ENCODE results near the gene MCOLN2. TPM values are rescaled to one million over a fixed set of nuclear protein-coding genes. Genes with fewer than 3 reads are reported as not detected.

The MCOLN2 gene
- total RNA-seq, 2 donors from 2014 or later = not detected

GRCh38 chr1:84968101-84968500, 28.8 kb downstream of the MCOLN2 start:
- no peak for ATAC-seq
- intact Hi-C loops (cut with DNase I) = no loop called here
- 75 to 81% methylated on average over 1 of the region's 1 CpG for WGBS, 2 donors
- Histone ChIP-seq H3K27ac (no peak overlapping the region), H3K4me1 (no peaks in the 10 kb centered on the region), H3K4me3 (no peak overlapping the region), H3K36me3 (replicated peaks in 1 of 2; ENCODE audit: insufficient read depth in 1 of 2, low read depth in 2 of 2) (no peaks in the 10 kb centered on the region), H3K27me3 (no peaks in the 10 kb centered on the region), H3K9me3 (no peaks in the 10 kb centered on the region)
- TF ChIP-seq, protein P1, sequence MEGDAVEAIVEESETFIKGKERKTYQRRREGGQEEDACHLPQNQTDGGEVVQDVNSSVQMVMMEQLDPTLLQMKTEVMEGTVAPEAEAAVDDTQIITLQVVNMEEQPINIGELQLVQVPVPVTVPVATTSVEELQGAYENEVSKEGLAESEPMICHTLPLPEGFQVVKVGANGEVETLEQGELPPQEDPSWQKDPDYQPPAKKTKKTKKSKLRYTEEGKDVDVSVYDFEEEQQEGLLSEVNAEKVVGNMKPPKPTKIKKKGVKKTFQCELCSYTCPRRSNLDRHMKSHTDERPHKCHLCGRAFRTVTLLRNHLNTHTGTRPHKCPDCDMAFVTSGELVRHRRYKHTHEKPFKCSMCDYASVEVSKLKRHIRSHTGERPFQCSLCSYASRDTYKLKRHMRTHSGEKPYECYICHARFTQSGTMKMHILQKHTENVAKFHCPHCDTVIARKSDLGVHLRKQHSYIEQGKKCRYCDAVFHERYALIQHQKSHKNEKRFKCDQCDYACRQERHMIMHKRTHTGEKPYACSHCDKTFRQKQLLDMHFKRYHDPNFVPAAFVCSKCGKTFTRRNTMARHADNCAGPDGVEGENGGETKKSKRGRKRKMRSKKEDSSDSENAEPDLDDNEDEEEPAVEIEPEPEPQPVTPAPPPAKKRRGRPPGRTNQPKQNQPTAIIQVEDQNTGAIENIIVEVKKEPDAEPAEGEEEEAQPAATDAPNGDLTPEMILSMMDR (IDR thresholded peaks at IDR 0.05) = no peak
- no peak for TF ChIP-seq POLR2A (IDR thresholded peaks at IDR 0.05)
- DNase-seq = no peak

DNA sequence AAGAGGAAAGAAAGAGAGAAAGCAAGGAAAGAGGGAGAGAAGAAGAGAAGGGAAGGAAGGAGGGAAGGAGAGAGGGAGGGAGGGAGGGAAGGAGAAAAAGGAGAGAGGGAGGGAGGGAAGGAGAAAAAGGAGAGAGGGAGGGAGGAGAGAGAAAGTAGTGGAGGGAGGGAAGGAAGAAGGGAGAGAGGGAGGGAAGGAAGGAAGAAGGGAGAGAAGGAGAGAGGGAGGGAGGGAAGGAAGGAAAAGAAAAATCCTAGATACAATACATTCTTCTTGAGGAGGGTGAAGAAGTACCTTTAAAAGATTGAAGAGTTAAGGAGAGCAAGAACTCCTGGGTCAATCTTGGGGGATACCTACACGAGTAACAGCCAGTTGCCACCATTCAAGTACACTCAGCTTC, 29.2 kb downstream of the MCOLN2 start:
- ATAC-seq = no peak

DNA sequence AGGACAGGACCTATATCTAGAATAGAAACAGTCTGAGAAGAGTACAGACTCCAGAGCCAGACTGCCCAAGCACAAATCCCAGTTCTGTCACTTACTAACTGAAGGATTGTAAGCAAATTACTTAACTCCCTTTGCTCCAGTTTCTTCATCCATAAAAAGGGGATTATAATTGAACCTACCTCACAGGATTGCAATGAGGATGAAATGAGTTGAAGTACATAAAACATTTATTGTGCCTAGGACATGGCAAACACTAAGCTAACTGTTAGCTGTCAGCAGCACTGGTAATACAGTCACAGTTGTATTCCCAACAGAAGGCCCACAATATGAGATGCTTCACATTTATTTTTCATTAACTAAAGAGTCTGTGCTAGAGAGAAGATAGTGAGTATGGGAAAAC, 33.9 kb downstream of the MCOLN2 start:
- DNase-seq (no peak), ATAC-seq (no peak)
- Histone ChIP-seq H3K27ac (no peak overlapping the region), H3K9me3 (no peaks in the 10 kb centered on the region), H3K36me3 (replicated peaks in 1 of 2; ENCODE audit: insufficient read depth in 1 of 2, low read depth in 2 of 2) (no peaks in the 10 kb centered on the region), H3K4me1 (no peaks in the 10 kb centered on the region), H3K27me3 (no peaks in the 10 kb centered on the region), H3K4me3 (no peak overlapping the region)
- TF ChIP-seq, protein P1 (IDR thresholded peaks at IDR 0.05) = no peak
- intact Hi-C loops (cut with DNase I) = no loop called here

More for the DNA sequence above, 29.2 kb downstream of the MCOLN2 start:
- Histone ChIP-seq H3K4me1 (no peaks in the 10 kb centered on the region), H3K27ac (no peak overlapping the region), H3K9me3 (no peaks in the 10 kb centered on the region), H3K36me3 (replicated peaks in 1 of 2; ENCODE audit: insufficient read depth in 1 of 2, low read depth in 2 of 2) (no peaks in the 10 kb centered on the region), H3K27me3 (no peaks in the 10 kb centered on the region), H3K4me3 (no peak overlapping the region)
- intact Hi-C loops (cut with DNase I) = no loop called here
- DNase-seq = no peak
- no peak for TF ChIP-seq POLR2A (IDR thresholded peaks at IDR 0.05)
- TF ChIP-seq, protein P1 (IDR thresholded peaks at IDR 0.05) = no peak
- WGBS, 2 donors = 68 to 88% methylated on average over 1 of the region's 1 CpG

DNA sequence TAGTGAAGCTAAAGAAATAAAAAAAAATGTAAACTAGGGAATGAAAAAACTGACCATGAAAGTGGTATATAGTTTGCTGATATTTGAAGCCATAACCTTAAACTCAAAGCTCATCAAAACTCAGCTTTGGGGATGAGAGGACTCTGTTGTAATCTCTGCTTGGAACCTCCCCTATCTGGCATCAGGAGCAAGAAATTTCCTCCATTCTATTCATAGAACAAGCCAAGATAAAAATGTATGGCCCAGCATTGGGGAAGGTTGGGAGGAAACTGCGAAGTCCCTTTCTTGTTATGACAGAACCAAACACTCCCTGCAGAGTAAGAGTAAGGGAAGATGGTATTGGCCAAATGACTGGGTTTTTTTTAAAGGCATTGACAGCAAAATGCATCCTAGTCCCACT, 35.6 kb downstream of the MCOLN2 start:
- no peaks in the 10 kb centered on the region for H3K27me3 ChIP-seq
- H3K4me1 ChIP-seq = no peaks in the 10 kb centered on the region
- no peaks in the 10 kb centered on the region for H3K9me3 ChIP-seq
- H3K27ac ChIP-seq = no peak overlapping the region
- 87 to 95% methylated on average over 1 of the region's 1 CpG for WGBS, 2 donors
- H3K36me3 ChIP-seq (replicated peaks in 1 of 2; ENCODE audit: insufficient read depth in 1 of 2, low read depth in 2 of 2) = no peaks in the 10 kb centered on the region
- DNase-seq (no peak), ATAC-seq (no peak)
- no peak for TF ChIP-seq POLR2A (IDR thresholded peaks at IDR 0.05)
- TF ChIP-seq, protein P1 (IDR thresholded peaks at IDR 0.05) = no peak
- H3K4me3 ChIP-seq = no peak overlapping the region
- intact Hi-C loops (cut with DNase I) = no loop called here

- Histone ChIP-seq H3K4me1 (no peaks in the 10 kb centered on the region), H3K4me3 (no peak overlapping the region), H3K27ac (no peak overlapping the region), H3K9me3 (no peaks in the 10 kb centered on the region), H3K36me3 (replicated peaks in 1 of 2; ENCODE audit: insufficient read depth in 1 of 2, low read depth in 2 of 2) (no peaks in the 10 kb centered on the region), H3K27me3 (no peaks in the 10 kb centered on the region)
- DNase-seq (no peak), ATAC-seq (no peak)
- intact Hi-C loops (cut with DNase I) = no loop called here
- 65 to 74% methylated on average over 1 of the region's 1 CpG for WGBS, 2 donors
- TF ChIP-seq, protein P1 (IDR thresholded peaks at IDR 0.05) = no peak
- no peak for TF ChIP-seq POLR2A (IDR thresholded peaks at IDR 0.05)
Measured at GRCh38 chr1:84960371-84960770, 36.5 kb downstream of the MCOLN2 start.

All from body of pancreas (tissue), 4 donors.